Trophoblast cell (in vitro differentiated cells and primary cell): ENCODE data around the gene THSD4.

Experiments used
- DNase-seq, 2 donors: peaks; one replicate each; pipeline ENCODE4 v3.0.0-alpha.2; 2016
- H2AFZ ChIP-seq: 2 replicates; pipeline ENCODE4 v1.6.1; 2013; ENCODE audit warnings: low read length, moderate library complexity, mild to moderate bottlenecking; ENCODE audit not compliant: insufficient read depth, poor library complexity
- H2AK5ac ChIP-seq: 2 replicates; pipeline ENCODE4 v1.6.1; 2013; ENCODE audit warnings: mild to moderate bottlenecking, low read length
- H2BK120ac ChIP-seq: 2 replicates; pipeline ENCODE4 v1.6.1; 2013; ENCODE audit warnings: low read length, mild to moderate bottlenecking, moderate library complexity; ENCODE audit not compliant: insufficient read depth, poor library complexity
- H2BK12ac ChIP-seq: 2 replicates; pipeline ENCODE4 v1.6.1; 2013; ENCODE audit warnings: mild to moderate bottlenecking, low read length, moderate library complexity
- H2BK5ac ChIP-seq: 2 replicates; pipeline ENCODE4 v1.6.1; 2013; ENCODE audit warnings: low read length, low read depth, moderate library complexity, mild to moderate bottlenecking; ENCODE audit not compliant: poor library complexity
- H3K14ac ChIP-seq: 2 replicates; pipeline ENCODE4 v1.6.1; 2013; ENCODE audit warnings: mild to moderate bottlenecking, low read length
- H3K18ac ChIP-seq: 2 replicates; pipeline ENCODE4 v1.6.1; 2013; ENCODE audit warnings: mild to moderate bottlenecking, low read length
- H3K23ac ChIP-seq: 2 replicates; pipeline ENCODE4 v1.6.1; 2013; ENCODE audit warnings: low read length
- H3K27ac ChIP-seq: 2 replicates; pipeline ENCODE4 v1.5.1; 2013; ENCODE audit warnings: low read depth, mild to moderate bottlenecking, inconsistent platforms, low read length, moderate library complexity
- H3K27me3 ChIP-seq: 2 replicates; pipeline ENCODE4 v1.6.1; 2013; ENCODE audit warnings: inconsistent platforms, mild to moderate bottlenecking, low read length, moderate library complexity; ENCODE audit not compliant: insufficient read depth
- H3K36me3 ChIP-seq, 2 experiments: 1 replicate in 1 of 2; 2 replicates in 1 of 2; pipeline ENCODE4 v1.6.1; 2013; ENCODE audit warnings: low read length in 2 of 2, mild to moderate bottlenecking in 2 of 2, moderate library complexity in 1 of 2; ENCODE audit not compliant: insufficient read depth in 2 of 2, control insufficient read depth in 1 of 2
- H3K4ac ChIP-seq: 2 replicates; pipeline ENCODE4 v1.6.1; 2013; ENCODE audit warnings: low read depth, mild to moderate bottlenecking, low read length, moderate library complexity
- H3K4me1 ChIP-seq, 2 experiments: 1 replicate in 1 of 2; 2 replicates in 1 of 2; pipeline ENCODE4 v1.6.1; 2013; ENCODE audit warnings: low read length in 2 of 2, mild to moderate bottlenecking in 2 of 2, moderate library complexity in 1 of 2; ENCODE audit not compliant: insufficient read depth in 2 of 2, control insufficient read depth in 1 of 2
- H3K4me2 ChIP-seq: 2 replicates; pipeline ENCODE4 v1.6.1; 2013; ENCODE audit warnings: inconsistent platforms, mild to moderate bottlenecking, low read length, moderate library complexity
- H3K4me3 ChIP-seq: 2 replicates; pipeline ENCODE4 v1.5.1; 2013; ENCODE audit warnings: mild to moderate bottlenecking, low read depth, low read length, inconsistent platforms
- H3K79me1 ChIP-seq: one replicate; pipeline ENCODE4 v1.6.1; 2013; ENCODE audit warnings: low read length
- H3K79me2 ChIP-seq: 2 replicates; pipeline ENCODE4 v1.6.1; 2013; ENCODE audit warnings: low read length, mild to moderate bottlenecking; ENCODE audit not compliant: control insufficient read depth, insufficient read depth, poor library complexity
- H3K9ac ChIP-seq: 2 replicates; pipeline ENCODE4 v1.6.1; 2013; ENCODE audit warnings: mild to moderate bottlenecking, low read length
- H3K9me3 ChIP-seq: 2 replicates; pipeline ENCODE4 v1.6.1; 2013; ENCODE audit warnings: low read depth, mild to moderate bottlenecking, control low read depth, inconsistent platforms, low read length; ENCODE audit not compliant: insufficient read depth
- H4K12ac ChIP-seq: 2 replicates; pipeline ENCODE4 v1.6.1; 2013; ENCODE audit warnings: low read depth, mild to moderate bottlenecking, low read length, moderate library complexity
- H4K8ac ChIP-seq: 2 replicates; pipeline ENCODE4 v1.6.1; 2013; ENCODE audit warnings: low read depth, mild to moderate bottlenecking, low read length, moderate library complexity
- H4K91ac ChIP-seq: one replicate; pipeline ENCODE4 v1.6.1; 2013; ENCODE audit warnings: low read depth, mild to moderate bottlenecking, low read length, moderate library complexity
- WGBS: extraction: QIAGEN DNeasy Blood & Tissue Kit; methylation state at CpG from one replicate; pipeline ENCODE4 v1.1.7; 2013; ENCODE audit warnings: missing lambda C conversion rate; ENCODE audit not compliant: insufficient read length, insufficient coverage; ENCODE audit errors: extremely low coverage; 5-methylcytosine and 5-hydroxymethylcytosine counted together

THSD4 gene

DNA sequence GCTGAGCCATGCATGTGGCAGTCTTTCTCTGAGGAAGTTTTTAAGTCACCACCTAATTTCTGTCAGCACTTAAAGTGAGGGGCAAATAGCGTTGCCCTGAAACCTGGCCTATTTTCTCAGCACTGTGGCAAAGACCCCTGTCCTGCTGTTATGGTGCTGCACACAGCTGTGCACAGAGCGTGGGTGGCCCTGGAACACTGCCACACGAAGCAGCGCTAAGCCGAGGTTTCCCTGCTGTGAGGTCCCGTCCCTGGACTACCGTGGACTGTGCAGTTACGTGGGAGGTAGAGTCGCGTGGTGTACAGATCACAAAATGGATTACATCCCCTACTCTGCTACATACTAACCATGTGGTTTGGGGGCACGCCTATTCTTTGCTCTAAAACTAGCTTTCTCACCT, 593.5 kb downstream of the THSD4 start:
- no peak for DNase-seq
- Histone ChIP-seq H2BK12ac (no peak overlapping the region), H3K36me3 (no peaks in the 10 kb centered on the region), H3K9me3 (peaks cover 2% of the 10 kb centered on the region), H3K9ac (no peak overlapping the region), H3K4me3 (no peak overlapping the region), H2AFZ (no peak overlapping the region), H4K12ac (no peak overlapping the region), H4K8ac (no peak overlapping the region), H3K27ac (no peak overlapping the region), H3K23ac (no peak overlapping the region), H3K14ac (no peak overlapping the region), H3K4ac (no peak overlapping the region), H3K4me1 (peaks cover 9 to 18% of the 10 kb centered on the region in 2 experiments), H2BK120ac (no peak overlapping the region), H2BK5ac (no peak overlapping the region), H3K27me3 (no peaks in the 10 kb centered on the region), H3K79me2 (no peaks in the 10 kb centered on the region), H3K18ac (no peak overlapping the region), H2AK5ac (no peak overlapping the region), H3K79me1 (no peaks in the 10 kb centered on the region), H3K4me2 (no peak overlapping the region), H4K91ac (no peak overlapping the region)
- WGBS, result no CpG with 5 or more reads among the region's 11 CpGs

DNA sequence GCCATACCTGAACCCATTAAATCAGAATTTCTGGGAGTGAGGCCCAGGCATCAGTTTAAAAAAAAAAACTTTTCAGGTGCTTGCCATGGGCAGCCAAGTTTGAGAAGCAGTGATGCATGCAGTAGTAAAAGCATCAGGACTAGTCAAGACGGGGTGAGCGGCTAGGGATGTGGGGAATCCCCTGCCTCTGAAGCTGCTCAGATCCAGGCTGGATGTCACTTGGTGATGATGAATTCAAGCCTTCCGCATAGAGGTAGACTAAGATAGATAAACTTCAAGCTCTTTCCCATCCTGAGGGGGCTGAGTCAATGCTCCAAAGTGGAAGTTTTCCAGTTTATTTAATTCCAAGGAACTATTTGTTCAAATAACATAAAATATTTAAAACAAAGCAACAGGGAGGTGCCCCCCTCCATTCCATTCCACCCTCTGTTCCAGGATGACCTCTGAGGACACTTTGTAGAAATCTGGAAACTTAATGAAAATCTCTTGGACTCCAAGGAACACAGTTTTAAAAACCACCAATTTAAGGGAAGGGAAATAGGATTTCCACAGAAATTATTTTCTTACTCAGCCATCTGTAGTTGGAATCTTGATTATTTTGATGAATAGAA, 594.6 kb downstream of the THSD4 start:
- Histone ChIP-seq H3K18ac (no peak overlapping the region), H3K4me3 (no peak overlapping the region), H3K27me3 (no peaks in the 10 kb centered on the region), H3K4me1 (peaks cover 5 to 15% of the 10 kb centered on the region in 2 experiments), H2AK5ac (no peak overlapping the region), H4K12ac (no peak overlapping the region), H3K9me3 (peaks cover 2% of the 10 kb centered on the region), H3K79me1 (no peaks in the 10 kb centered on the region), H3K4me2 (no peak overlapping the region), H4K8ac (no peak overlapping the region), H3K4ac (no peak overlapping the region), H3K36me3 (no peaks in the 10 kb centered on the region), H4K91ac (no peak overlapping the region), H3K14ac (no peak overlapping the region), H2BK12ac (no peak overlapping the region), H3K79me2 (no peaks in the 10 kb centered on the region), H3K9ac (no peak overlapping the region), H3K27ac (no peak overlapping the region), H2AFZ (no peak overlapping the region), H2BK120ac (no peak overlapping the region), H3K23ac (no peak overlapping the region), H2BK5ac (no peak overlapping the region)
- WGBS, result no CpG with 5 or more reads among the region's 3 CpGs
- DNase-seq, result no peak

DNA sequence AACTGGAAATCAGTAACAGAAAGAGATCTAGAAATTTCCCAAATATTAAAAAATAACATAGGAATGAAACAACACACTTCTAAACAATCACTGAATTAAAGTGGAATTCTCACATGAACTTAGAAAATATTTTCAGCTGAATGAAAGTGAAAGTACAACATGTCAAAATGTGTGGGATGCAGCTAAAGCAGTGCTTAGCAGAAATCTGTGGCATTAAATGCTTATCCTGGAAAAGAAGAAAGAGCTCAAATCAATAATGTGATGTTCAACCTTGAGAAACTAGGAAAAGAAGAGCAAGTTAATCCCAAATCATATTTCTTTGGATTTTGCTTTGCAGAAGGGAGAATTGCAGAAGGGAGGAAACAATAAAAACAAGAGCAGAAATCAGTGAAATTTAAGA, 596.9 kb downstream of the THSD4 start:
- Histone ChIP-seq H3K36me3 (no peaks in the 10 kb centered on the region), H3K9ac (no peak overlapping the region), H3K23ac (no peak overlapping the region), H4K12ac (no peak overlapping the region), H4K8ac (no peak overlapping the region), H3K9me3 (no peaks in the 10 kb centered on the region), H2BK5ac (no peak overlapping the region), H2AFZ (no peak overlapping the region), H3K79me1 (no peaks in the 10 kb centered on the region), H3K18ac (no peak overlapping the region), H3K27me3 (no peaks in the 10 kb centered on the region), H3K4me1 (peaks cover 3 to 5% of the 10 kb centered on the region in 2 experiments), H2BK120ac (no peak overlapping the region), H4K91ac (no peak overlapping the region), H2BK12ac (no peak overlapping the region), H3K4me3 (no peak overlapping the region), H2AK5ac (no peak overlapping the region), H3K27ac (no peak overlapping the region), H3K4ac (no peak overlapping the region), H3K79me2 (no peaks in the 10 kb centered on the region), H3K14ac (no peak overlapping the region), H3K4me2 (no peak overlapping the region)
- DNase-seq, result no peak

DNA sequence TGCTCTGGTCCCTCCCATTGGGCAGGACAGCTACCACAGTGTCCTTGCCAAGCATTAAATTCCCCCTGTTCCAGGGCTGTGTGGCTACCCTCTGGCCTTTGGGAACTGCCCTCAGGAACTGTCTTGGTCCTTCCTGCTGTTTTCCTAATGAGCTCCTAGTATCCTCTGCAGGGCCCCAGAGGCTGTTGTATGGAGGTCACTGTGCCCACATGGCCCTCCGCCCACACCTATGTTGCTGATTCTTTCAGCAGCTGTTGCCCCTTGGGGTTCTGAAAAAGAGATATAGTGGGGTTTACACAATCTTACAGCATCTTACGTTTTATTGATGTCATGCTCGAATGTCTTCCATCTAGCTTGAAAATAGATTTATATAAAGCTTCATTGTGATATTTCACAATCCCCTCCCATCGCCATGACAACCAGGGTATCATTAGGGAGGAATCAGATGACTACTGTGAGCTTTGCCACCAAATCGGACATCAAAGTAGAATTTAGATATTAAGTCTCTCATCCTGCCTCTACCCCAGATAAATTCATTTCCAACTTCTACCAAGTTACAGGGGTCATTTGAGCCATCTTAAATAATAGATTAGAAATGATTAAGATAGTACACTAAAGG, 598.0 kb downstream of the THSD4 start:
- no peak for DNase-seq
- Histone ChIP-seq H3K14ac (no peak overlapping the region), H3K4me2 (no peak overlapping the region), H3K4ac (no peak overlapping the region), H3K4me3 (no peak overlapping the region), H4K12ac (no peak overlapping the region), H2BK120ac (no peak overlapping the region), H3K27ac (no peak overlapping the region), H2BK12ac (no peak overlapping the region), H3K18ac (no peak overlapping the region), H2BK5ac (no peak overlapping the region), H3K79me2 (no peaks in the 10 kb centered on the region), H3K27me3 (no peaks in the 10 kb centered on the region), H3K36me3 (no peaks in the 10 kb centered on the region), H3K23ac (no peak overlapping the region), H3K4me1 (no peaks in the 10 kb centered on the region), H3K79me1 (no peaks in the 10 kb centered on the region), H4K91ac (no peak overlapping the region), H4K8ac (no peak overlapping the region), H3K9ac (no peak overlapping the region), H2AK5ac (no peak overlapping the region), H3K9me3 (peaks cover 1% of the 10 kb centered on the region), H2AFZ (no peak overlapping the region)
- no CpG with 5 or more reads among the region's 5 CpGs for WGBS
